HTR-8/SVneo (cell line): ENCODE measurements around the gene CC2D1B.

Experiments
- DNase-seq: peaks from one replicate; pipeline ENCODE4 v3.0.0; 2011; ENCODE audit warnings: low spot score, mixed read lengths; ENCODE audit not compliant: insufficient read length
- FAIRE-seq: peaks from 2 replicates; lab custom pipeline; 2011; peaks lifted over from hg19 to GRCh38; lab: Jason Lieb, UNC

CC2D1B gene

GRCh38 chr1:52359676-52360594 is 6.1 kb downstream of the CC2D1B start:
- FAIRE-seq (no peak), DNase-seq (no peak)

GRCh38 chr1:52358851-52359497 is 7.0 kb downstream of the CC2D1B start:
- no peak for FAIRE-seq
- no peak for DNase-seq

- DNase-seq, result no peak
- FAIRE-seq, result no peak
Observed at GRCh38 chr1:52357397-52357796, 8.6 kb downstream of the CC2D1B start.

- DNase-seq (no peak), FAIRE-seq (no peak)
Observed at GRCh38 chr1:52356818-52357355, 9.1 kb downstream of the CC2D1B start.

- no peak for FAIRE-seq
Observed at GRCh38 chr1:52355847-52356505, 10.0 kb downstream of the CC2D1B start.

GRCh38 chr1:52355436-52355835 is 10.6 kb downstream of the CC2D1B start:
- DNase-seq (no peak), FAIRE-seq (no peak)

More at GRCh38 chr1:52355847-52356505, 10.0 kb downstream of the CC2D1B start:
- DNase-seq, result no peak

GRCh38 chr1:52352690-52353089 is 13.3 kb downstream of the CC2D1B start:
- FAIRE-seq (no peak), DNase-seq (no peak)

- DNase-seq (no peak), FAIRE-seq (no peak)
Observed at GRCh38 chr1:52348704-52349300, 17.2 kb downstream of the CC2D1B start.

- FAIRE-seq (no peak), DNase-seq (no peak)
Observed at GRCh38 chr1:52346653-52347052, 19.4 kb downstream of the CC2D1B start.

GRCh38 chr1:52345252-52345651 is 20.8 kb downstream of the CC2D1B start:
- FAIRE-seq (no peak), DNase-seq (no peak)

GRCh38 chr1:52343979-52344378 is 22.0 kb downstream of the CC2D1B start:
- no peak for DNase-seq
- no peak for FAIRE-seq

- FAIRE-seq (no peak), DNase-seq (no peak)
Observed at GRCh38 chr1:52341655-52342260, 24.2 kb downstream of the CC2D1B start.

GRCh38 chr1:52337439-52337838 is 28.6 kb downstream of the CC2D1B start:
- DNase-seq (no peak), FAIRE-seq (no peak)

GRCh38 chr1:52334906-52335528 is 31.0 kb downstream of the CC2D1B start:
- FAIRE-seq (no peak), DNase-seq (no peak)

- DNase-seq, result no peak
- FAIRE-seq, result no peak
Observed at GRCh38 chr1:52332411-52332810, 33.6 kb downstream of the CC2D1B start.

GRCh38 chr1:52328615-52329014 is 37.4 kb downstream of the CC2D1B start:
- DNase-seq (no peak), FAIRE-seq (no peak)

GRCh38 chr1:52325786-52326185 is 40.2 kb downstream of the CC2D1B start:
- FAIRE-seq (no peak), DNase-seq (no peak)

GRCh38 chr1:52323731-52324130 is 42.3 kb downstream of the CC2D1B start:
- FAIRE-seq (no peak), DNase-seq (no peak)

GRCh38 chr1:52321061-52321460 is 44.9 kb downstream of the CC2D1B start:
- no peak for DNase-seq
- FAIRE-seq, result no peak
